Suprapubic skin (tissue), 4 donors: ENCODE data around the gene TMEM125.

Source experiments
- POLR2A ChIP-seq, 2 donors: fragments of 450-650 bp; IDR thresholded peaks; one replicate each; pipeline ENCODE4 v1.6.1; 2017; ENCODE audit warnings: antibody characterized with exemption in 2 of 2, mild to moderate bottlenecking in 2 of 2, moderate library complexity in 2 of 2
- POLR2AphosphoS5 ChIP-seq, 3 donors: sonication (generic); formaldehyde crosslinking; IDR thresholded peaks; one replicate each; pipeline ENCODE4 v1.6.1; 2017; ENCODE audit warnings: antibody characterized with exemption in 3 of 3
- TF ChIP-seq, protein P1 (sequence below), 2 donors: fragments of 200-600 bp in 1 of 2; fragments of 450-650 bp in 1 of 2; sonication (generic) in 1 of 2; IDR thresholded peaks; one replicate each; pipeline ENCODE4 v1.5.1; 2016 to 2019; ENCODE audit warnings: antibody characterized with exemption in 2 of 2, mild to moderate bottlenecking in 1 of 2, moderate library complexity in 1 of 2

DNA sequence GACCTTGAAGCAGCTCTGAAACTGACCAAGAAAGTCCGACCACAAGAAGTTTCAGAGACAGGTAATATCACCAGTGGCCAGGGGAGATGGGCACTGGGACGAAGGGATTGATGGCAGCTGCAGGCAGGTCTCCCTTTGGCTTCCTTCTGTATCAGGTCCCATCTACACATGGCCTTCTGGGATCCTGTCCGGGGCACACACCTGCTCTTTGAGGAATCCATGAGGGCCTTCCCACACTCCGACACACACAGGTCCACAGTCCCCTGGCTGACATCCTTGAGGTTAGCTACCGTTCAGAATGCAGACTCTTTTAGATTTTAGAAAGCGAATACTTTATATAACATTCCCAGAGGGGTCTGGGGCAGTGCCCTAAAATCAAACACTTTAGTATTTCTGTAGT, 26.5 kb upstream of the TMEM125 start:
- TF ChIP-seq POLR2A (IDR thresholded peaks at IDR 0.05): no peak
- TF ChIP-seq, protein P1, sequence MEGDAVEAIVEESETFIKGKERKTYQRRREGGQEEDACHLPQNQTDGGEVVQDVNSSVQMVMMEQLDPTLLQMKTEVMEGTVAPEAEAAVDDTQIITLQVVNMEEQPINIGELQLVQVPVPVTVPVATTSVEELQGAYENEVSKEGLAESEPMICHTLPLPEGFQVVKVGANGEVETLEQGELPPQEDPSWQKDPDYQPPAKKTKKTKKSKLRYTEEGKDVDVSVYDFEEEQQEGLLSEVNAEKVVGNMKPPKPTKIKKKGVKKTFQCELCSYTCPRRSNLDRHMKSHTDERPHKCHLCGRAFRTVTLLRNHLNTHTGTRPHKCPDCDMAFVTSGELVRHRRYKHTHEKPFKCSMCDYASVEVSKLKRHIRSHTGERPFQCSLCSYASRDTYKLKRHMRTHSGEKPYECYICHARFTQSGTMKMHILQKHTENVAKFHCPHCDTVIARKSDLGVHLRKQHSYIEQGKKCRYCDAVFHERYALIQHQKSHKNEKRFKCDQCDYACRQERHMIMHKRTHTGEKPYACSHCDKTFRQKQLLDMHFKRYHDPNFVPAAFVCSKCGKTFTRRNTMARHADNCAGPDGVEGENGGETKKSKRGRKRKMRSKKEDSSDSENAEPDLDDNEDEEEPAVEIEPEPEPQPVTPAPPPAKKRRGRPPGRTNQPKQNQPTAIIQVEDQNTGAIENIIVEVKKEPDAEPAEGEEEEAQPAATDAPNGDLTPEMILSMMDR (IDR thresholded peaks at IDR 0.05): no peak
- TF ChIP-seq POLR2AphosphoS5 (IDR thresholded peaks at IDR 0.05): no peak
